NCI-H345 treated with DMSO at 0.1 percent for 48 hours (cell line): ENCODE data around the gene ALDH16A1.

Experiments
- DNase-seq: peaks from one replicate; lab custom pipeline; 2025; ENCODE audit not compliant: unreplicated experiment; lab: John Stamatoyannopoulos, UW

Gene ALDH16A1

DNA sequence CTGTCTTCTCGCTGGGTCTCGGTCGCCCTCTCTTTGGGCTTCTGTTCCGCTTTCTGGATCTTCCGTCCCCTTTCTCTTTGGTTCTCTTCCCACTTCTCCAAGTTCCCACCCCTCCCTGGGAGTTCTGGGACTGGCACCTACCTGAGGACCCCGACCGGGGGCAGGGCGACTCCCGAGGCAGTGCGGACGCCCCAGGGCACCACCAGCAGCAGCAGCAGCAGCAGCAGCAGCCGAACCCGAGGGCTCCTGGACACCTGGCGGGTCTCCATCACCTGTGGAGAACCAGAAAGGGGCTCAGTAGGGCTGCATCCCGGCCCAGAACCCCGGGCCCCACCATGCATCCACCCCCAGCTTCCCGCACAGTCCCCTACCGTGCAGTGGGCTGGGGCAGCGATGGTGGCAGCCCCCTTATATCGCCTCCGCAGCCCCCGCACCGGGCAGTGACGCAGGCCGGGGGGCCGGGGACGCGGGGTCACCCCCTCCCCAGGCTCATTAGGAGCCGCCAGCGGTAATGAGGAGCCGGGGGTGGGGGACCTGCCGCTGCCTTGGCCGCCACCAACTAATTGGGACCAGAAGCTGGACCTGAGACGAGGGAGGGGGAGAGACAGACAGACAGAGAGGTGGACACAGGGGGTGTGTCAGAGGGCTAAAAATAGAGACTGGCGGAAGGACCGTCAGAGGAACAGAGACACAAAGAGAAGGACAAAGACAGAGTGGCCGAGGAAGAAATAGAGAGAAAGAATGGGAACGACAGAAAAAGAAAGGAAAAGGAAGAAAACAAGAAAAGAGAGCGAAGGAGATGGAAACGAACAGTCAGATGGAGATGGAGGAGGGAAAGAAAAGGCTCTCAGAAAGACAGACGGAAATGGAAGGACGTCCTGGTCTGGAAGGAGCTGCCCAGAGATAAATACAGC, 29.7 kb upstream of the ALDH16A1 start, which contains the start of gene PTH2:
Gene PTH2, minus strand, starts transcription at position 371 of the 914 bp plus-strand sequence. Its CDS starts 102 bp downstream, at position 269.
- DNase-seq, result no peak

GRCh38 chr19:49423985-49424303, 29.1 kb upstream of the ALDH16A1 start:
- DNase-seq, result no peak

DNA sequence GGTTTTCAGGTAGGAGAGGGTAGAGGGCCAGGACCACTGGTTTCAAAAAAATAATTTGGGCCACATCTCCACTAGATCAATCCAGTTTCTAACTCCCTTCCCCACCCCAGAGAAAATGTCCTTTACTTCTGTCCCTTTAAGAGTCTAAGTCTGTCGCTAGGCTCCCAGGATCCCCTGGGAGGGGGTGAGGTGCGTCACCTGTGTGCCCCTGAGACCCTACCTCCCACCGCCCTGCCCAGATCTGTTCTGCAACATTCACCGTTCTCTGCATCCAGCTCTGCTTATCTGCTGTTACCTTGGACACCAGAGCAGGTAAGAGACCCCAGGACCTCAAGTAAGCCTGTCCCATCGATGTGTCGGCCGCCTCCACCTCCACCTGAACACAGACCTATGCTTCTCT, 27.8 kb upstream of the ALDH16A1 start, which contains the start of gene GFY:
Gene GFY, plus strand, starts transcription at position 211 of the 400 bp plus-strand sequence. CDS start 1,043 bp downstream, outside the sequence.
- no peak for DNase-seq

GRCh38 chr19:49425922-49426592, 27.0 kb upstream of the ALDH16A1 start:
- no peak for DNase-seq

DNA sequence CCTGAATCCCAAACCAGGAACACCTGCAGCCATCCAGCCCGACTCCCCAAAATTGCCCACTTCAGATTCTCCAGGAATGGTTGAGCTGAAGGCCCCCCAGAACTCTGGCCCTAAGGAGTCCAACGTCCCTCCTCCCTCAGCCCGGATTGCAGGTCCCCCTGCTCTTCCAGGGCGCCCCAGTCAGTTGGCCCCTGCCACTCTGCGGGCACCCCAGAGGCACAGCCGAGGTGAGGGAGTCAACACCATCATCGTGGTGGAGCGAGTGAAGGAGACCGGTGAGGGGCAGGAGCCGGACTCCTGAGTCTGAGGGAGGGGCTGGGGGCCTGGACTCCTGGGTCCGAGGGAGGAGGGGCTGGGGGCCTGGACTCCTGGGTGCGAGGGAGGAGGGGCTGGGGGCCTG, 25.7 kb upstream of the ALDH16A1 start:
- DNase-seq, result no peak

GRCh38 chr19:49427855-49428546, 25.0 kb upstream of the ALDH16A1 start:
- DNase-seq, result no peak

DNA sequence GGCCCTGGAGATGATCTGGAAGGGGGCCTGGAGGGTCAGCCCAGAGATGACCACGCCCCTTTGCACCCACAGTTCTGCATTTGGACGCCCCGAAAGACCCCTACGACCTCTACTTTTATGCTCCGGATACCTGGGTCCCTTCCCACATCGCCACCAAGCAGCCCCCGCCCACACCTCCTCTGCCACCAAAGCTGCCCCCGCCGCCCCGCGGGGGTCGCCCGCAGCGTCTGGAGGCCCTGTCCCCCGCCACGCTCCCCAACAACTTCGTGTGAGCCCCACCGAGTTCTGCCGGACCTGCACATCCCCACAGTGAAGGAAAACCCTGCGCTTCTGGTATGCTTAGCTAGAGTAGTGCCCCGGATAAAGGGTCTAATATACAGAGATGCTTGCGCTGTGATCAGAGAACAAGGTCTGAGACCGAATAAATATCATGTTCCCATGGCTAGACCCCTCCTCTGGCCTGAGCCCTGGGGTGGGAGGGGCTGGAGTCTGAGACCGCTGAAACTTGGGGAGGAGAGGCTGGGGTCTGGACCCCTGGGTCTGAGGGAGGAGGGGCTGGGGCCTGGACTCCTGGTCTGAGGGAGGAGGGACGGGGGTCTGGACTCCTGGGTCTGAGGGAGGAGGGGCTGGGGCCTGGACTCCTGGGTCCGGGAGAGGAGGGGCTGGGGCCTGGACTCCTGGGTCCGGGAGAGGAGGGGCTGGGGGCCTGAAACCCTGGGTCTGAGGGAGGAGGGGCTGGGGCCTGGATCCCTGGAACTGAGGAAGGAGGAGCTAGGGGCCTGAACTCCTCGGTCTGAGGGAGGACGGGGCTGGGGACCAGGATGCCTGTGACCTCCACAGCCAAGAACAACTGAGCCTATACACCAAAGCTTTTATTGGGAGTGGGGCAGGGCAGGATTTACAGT, 24.2 kb upstream of the ALDH16A1 start:
- no peak for DNase-seq

DNA sequence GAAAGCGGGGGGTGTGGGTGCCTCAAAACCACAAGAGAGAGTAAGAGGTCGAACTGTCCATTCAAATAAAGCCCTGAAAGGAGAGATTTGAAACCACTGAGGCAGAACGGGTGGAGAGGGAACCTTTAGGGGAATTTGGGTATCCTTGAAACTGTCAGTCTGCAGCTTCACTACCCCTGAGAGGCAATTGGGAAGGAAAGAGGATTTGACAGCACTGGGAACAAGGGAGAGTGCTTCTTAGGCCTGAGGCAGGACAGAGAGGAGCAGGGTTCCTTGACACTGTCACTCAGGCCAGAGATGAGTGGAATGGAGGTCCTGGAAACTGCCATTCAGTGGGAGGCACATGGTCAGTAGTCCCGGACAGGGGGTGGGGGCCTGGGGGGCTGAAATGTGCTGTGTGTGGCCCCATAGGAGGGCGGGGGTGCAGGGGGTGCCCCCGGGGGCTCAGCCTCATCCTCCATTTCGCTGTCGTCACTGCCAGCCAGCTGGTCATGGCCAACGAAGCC, 22.8 kb upstream of the ALDH16A1 start:
- no peak for DNase-seq

- no peak for DNase-seq
These were observed 22.2 kb upstream of the ALDH16A1 start for GRCh38 chr19:49430678-49431329.

- no peak for DNase-seq
These were observed 21.7 kb upstream of the ALDH16A1 start for GRCh38 chr19:49431330-49431749.

- DNase-seq, result no peak
These were observed 20.6 kb upstream of the ALDH16A1 start for GRCh38 chr19:49432141-49433073.

DNA sequence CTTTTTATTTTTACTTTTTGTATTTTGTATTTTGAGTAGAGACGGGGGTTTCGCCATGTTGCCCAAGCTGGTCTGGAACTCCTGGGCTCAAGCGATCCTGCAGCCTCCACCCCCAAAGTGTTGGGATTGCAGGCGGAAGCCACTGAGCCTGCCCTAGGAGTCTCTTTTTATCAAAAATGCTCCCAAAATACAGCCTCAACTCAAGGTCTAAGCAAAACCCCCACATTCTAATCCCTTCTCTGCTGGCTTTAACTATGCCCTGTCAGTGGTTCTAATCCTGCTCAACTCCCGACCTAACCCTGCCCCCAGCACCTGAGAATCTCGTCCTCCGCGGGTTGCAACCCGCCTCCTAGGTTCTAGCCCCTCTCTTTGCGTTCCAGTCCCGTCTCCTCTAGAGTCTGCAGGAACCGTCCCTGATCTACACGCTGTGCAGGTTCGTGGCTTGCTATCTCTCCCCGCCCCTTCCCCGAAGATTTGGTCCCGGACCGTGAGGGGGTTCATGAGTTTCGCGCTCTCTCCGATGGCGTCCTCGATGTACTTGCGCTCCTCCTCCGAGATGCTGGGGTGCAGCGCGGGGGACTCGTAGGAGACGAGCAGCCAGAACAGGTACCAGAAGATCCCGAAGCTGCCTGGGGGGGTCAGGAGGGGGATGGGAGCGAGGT, 19.7 kb upstream of the ALDH16A1 start:
- DNase-seq, result no peak

DNA sequence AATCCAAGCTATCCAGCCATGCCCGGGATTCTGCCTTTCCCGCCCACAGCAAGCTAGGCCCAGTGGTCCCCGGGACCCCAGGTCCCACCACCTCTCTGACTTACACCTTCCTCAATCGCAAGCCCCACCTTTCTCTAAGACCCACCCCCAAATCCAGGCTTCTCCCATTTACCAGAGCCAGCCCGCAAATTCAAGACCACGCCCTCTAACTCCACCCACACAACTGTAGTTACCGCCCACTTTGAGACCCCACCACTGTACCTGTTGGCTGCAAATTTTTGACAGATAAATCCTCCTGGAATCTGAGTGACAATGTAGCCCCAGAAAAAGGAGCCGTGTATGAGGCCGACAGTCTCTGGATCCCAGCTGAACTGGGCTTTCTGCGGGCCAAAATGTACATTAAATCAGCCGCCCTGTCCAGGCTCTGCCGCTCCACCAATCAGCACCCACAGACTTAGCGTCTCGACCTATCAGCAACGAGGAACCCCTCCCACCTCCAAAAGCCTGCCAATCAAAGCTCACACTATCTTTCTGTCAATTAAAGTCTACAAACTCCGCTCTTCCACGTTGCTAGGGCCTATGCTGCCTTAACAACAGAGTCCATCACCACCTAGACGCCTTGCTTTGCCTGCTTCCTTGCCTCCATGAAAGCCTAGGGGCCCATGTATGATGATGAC, 18.0 kb upstream of the ALDH16A1 start:
- no peak for DNase-seq

GRCh38 chr19:49435670-49436069, 17.4 kb upstream of the ALDH16A1 start:
- DNase-seq, result no peak

GRCh38 chr19:49436381-49437017, 16.5 kb upstream of the ALDH16A1 start:
- DNase-seq, result no peak

GRCh38 chr19:49437231-49437630, 15.8 kb upstream of the ALDH16A1 start:
- no peak for DNase-seq

DNA sequence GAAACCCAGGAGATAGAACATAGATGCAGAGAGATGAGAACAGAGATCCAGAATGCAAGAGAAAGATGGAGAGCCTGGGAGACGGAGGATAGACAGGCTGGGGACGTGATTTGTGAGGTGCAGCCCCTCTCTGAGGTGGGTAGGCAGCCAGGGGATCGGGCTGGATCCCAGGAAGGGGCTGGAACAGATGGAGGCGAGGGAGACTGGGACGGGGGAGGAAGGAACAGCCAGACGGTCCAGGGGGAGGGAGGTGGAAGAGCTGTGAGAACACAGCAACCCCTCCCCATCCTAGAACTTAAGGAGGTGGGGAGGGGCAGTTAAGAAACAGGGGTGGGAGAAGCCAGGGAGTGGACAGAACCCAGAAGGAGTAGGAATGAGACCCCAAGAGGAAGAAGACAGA, 14.8 kb upstream of the ALDH16A1 start:
- DNase-seq, result no peak
